ENCODE results near the gene PTMS. TPM values are rescaled to one million over a fixed set of nuclear protein-coding genes. Genes with fewer than 3 reads are reported as not detected.

The PTMS gene
- total RNA-seq, 6 experiments from 2014 or later: 113 to 484 (median 404) TPM

GRCh38 chr12:6766651-6767349 is 637 bp downstream of the PTMS start:
- DNase-seq (peak; percentile 82 to 88 (median 85)), ATAC-seq (peak; percentile 35 to 49 (median 46))
- H3K36me3 ChIP-seq: peaks cover 0 to 17% (median 5%) of the 10 kb centered on the region in 4 donors
- intact Hi-C loops (cut with DNase I): no loop called here
- H3K27me3 ChIP-seq: no peaks in the 10 kb centered on the region
- TF ChIP-seq POLR2A (IDR thresholded peaks at IDR 0.05) (no peak), CTCF (IDR thresholded peaks at IDR 0.05) (peak; percentile 57 to 80 (median 66))
- WGBS (ENCODE audit: insufficient coverage, low coverage, low lambda C conversion rate, missing lambda C conversion rate): 0% methylated on average over 14 of the region's 88 CpGs
- H3K9me3 ChIP-seq: no peaks in the 10 kb centered on the region
- peaks cover 0 to 54% (median 10%) of the 10 kb centered on the region in 4 donors for H3K4me1 ChIP-seq
- peak overlapping the region; percentile 76 to 93 (median 77) for H3K27ac ChIP-seq
- H3K4me3 ChIP-seq: peak overlapping the region; percentile 79 to 93 (median 85)

GRCh38 chr12:6767353-6768319 is 1.5 kb downstream of the PTMS start:
- Histone ChIP-seq H3K27me3 (no peaks in the 10 kb centered on the region), H3K36me3 (peaks cover 0 to 17% (median 5%) of the 10 kb centered on the region in 4 donors), H3K4me1 (peaks cover 0 to 55% (median 10%) of the 10 kb centered on the region in 4 donors), H3K4me3 (peak overlapping the region; percentile 79 to 93 (median 85)), H3K27ac (peak overlapping the region; percentile 76 to 93 (median 77)), H3K9me3 (no peaks in the 10 kb centered on the region)
- peak; percentile 62 to 87 (median 86) for DNase-seq
- intact Hi-C loops (cut with DNase I): no loop called here
- WGBS (ENCODE audit: insufficient coverage, low coverage, low lambda C conversion rate, missing lambda C conversion rate): 6% methylated on average over 21 of the region's 44 CpGs
- peak; percentile 30 to 52 (median 39) for ATAC-seq
- TF ChIP-seq POLR2A (IDR thresholded peaks at IDR 0.05) (peak; percentile 77), CTCF (IDR thresholded peaks at IDR 0.05) (no peak)

GRCh38 chr12:6768437-6768914 is 2.3 kb downstream of the PTMS start:
- ATAC-seq: no peak
- no peaks in the 10 kb centered on the region for H3K27me3 ChIP-seq
- no peak for DNase-seq
- H3K4me3 ChIP-seq: peak overlapping the region; percentile 79 to 93 (median 85)
- intact Hi-C loops (cut with DNase I): no loop called here
- TF ChIP-seq POLR2A (IDR thresholded peaks at IDR 0.05) (no peak), CTCF (IDR thresholded peaks at IDR 0.05) (no peak)
- no peaks in the 10 kb centered on the region for H3K9me3 ChIP-seq
- peaks cover 0 to 17% (median 5%) of the 10 kb centered on the region in 4 donors for H3K36me3 ChIP-seq
- 11% methylated on average over 3 of the region's 6 CpGs for WGBS (ENCODE audit: insufficient coverage, low coverage, low lambda C conversion rate, missing lambda C conversion rate)
- H3K4me1 ChIP-seq: peaks cover 0 to 51% (median 8%) of the 10 kb centered on the region in 4 donors
- H3K27ac ChIP-seq: peak overlapping the region; percentile 76 to 93 (median 77)

- ATAC-seq (no peak), DNase-seq (peak; percentile 61 to 71 (median 66))
- Histone ChIP-seq H3K4me3 (peak overlapping the region in 2 of 3 donors; percentile 85 to 93), H3K4me1 (peaks cover 0 to 48% (median 6%) of the 10 kb centered on the region in 4 donors), H3K36me3 (peaks cover 0 to 17% (median 5%) of the 10 kb centered on the region in 4 donors), H3K27ac (peak overlapping the region in 1 of 3 donors; percentile 93), H3K27me3 (no peaks in the 10 kb centered on the region), H3K9me3 (no peaks in the 10 kb centered on the region)
- TF ChIP-seq POLR2A (IDR thresholded peaks at IDR 0.05) (no peak), CTCF (IDR thresholded peaks at IDR 0.05) (no peak)
- intact Hi-C loops (cut with DNase I): no loop called here
- 57% methylated on average over 4 of the region's 6 CpGs for WGBS (ENCODE audit: insufficient coverage, low coverage, low lambda C conversion rate, missing lambda C conversion rate)
These were observed 2.8 kb downstream of the PTMS start for GRCh38 chr12:6768990-6769389.
